Measurements from ENCODE around the gene SLC6A19.

DNA sequence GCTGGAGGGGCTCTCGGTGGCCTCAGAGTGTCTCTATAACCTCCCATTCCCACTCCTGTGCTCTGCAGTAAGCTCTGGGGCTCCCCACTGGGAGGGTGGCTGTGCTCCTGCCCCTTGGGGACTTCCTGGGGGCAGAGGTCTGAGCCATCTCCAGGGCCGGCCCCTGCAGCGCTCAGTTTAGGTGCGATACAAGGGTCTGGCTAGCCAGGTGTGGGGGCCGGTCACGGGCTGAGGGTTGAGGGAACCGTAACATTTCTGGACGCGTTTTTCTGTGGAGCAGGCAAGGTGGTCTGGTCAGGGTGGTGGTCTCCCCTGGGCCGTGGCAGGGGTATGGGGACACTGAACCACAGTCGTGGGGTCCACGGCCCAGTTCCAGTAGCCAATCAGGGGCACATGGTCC lies 38.0 kb upstream of the SLC6A19 start:
- TF ChIP-seq, protein P1, sequence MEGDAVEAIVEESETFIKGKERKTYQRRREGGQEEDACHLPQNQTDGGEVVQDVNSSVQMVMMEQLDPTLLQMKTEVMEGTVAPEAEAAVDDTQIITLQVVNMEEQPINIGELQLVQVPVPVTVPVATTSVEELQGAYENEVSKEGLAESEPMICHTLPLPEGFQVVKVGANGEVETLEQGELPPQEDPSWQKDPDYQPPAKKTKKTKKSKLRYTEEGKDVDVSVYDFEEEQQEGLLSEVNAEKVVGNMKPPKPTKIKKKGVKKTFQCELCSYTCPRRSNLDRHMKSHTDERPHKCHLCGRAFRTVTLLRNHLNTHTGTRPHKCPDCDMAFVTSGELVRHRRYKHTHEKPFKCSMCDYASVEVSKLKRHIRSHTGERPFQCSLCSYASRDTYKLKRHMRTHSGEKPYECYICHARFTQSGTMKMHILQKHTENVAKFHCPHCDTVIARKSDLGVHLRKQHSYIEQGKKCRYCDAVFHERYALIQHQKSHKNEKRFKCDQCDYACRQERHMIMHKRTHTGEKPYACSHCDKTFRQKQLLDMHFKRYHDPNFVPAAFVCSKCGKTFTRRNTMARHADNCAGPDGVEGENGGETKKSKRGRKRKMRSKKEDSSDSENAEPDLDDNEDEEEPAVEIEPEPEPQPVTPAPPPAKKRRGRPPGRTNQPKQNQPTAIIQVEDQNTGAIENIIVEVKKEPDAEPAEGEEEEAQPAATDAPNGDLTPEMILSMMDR (IDR thresholded peaks at IDR 0.05) = no peak
- TF ChIP-seq EZH2phosphoT487 (IDR thresholded peaks at IDR 0.05) = no peak
- no peak for TF ChIP-seq EZH2 (IDR thresholded peaks at IDR 0.05)

Data from neural progenitor cell (in vitro differentiated cells).